Suprapubic skin (tissue), 4 donors: Measurements from ENCODE around the gene TBC1D2B. TPM values are rescaled to one million over a fixed set of nuclear protein-coding genes. Genes with fewer than 3 reads are reported as not detected.

Experiments used
- DNase-seq, 2 donors: peaks; one replicate each; pipeline ENCODE4 v3.0.0-alpha.2; 2019; ENCODE audit warnings: low spot score in 2 of 2
- H3K27ac ChIP-seq: fragments of 200-600 bp; sonication (generic); one replicate; pipeline ENCODE4 v1.5.1; 2019
- H3K27me3 ChIP-seq: fragments of 200-600 bp; sonication (generic); one replicate; pipeline ENCODE4 v1.5.1; 2019
- H3K36me3 ChIP-seq: fragments of 200-600 bp; sonication (generic); one replicate; pipeline ENCODE4 v1.5.1; 2019
- H3K4me1 ChIP-seq: fragments of 200-600 bp; sonication (generic); one replicate; pipeline ENCODE4 v1.5.1; 2019
- H3K4me3 ChIP-seq: fragments of 200-600 bp; sonication (generic); one replicate; pipeline ENCODE4 v1.5.1; 2019; ENCODE audit warnings: mild to moderate bottlenecking
- H3K9me3 ChIP-seq: fragments of 200-600 bp; sonication (generic); one replicate; pipeline ENCODE4 v1.5.1; 2019
- EP300 ChIP-seq: sonication (generic); formaldehyde crosslinking; IDR thresholded peaks from one replicate; pipeline ENCODE4 v1.6.1; 2017; ENCODE audit warnings: antibody characterized with exemption
- POLR2A ChIP-seq, 2 donors: fragments of 450-650 bp; IDR thresholded peaks; one replicate each; pipeline ENCODE4 v1.6.1; 2017; ENCODE audit warnings: antibody characterized with exemption in 2 of 2, mild to moderate bottlenecking in 2 of 2, moderate library complexity in 2 of 2
- POLR2AphosphoS5 ChIP-seq, 3 donors: sonication (generic); formaldehyde crosslinking; IDR thresholded peaks; one replicate each; pipeline ENCODE4 v1.6.1; 2017; ENCODE audit warnings: antibody characterized with exemption in 3 of 3
- WGBS: methylation state at CpG from one replicate; pipeline ENCODE4 v1.1.5; 2018; 5-methylcytosine and 5-hydroxymethylcytosine counted together
- total RNA-seq, 4 donors: library from RNA; depleted of rRNA; stranded (reverse); fragments of >200 nt; gene quantifications; one replicate each; pipeline ENCODE4 v1.1.0, GENCODE V29; 2016
- TF ChIP-seq, protein P1 (sequence below), 2 donors: fragments of 200-600 bp in 1 of 2; fragments of 450-650 bp in 1 of 2; sonication (generic) in 1 of 2; IDR thresholded peaks; one replicate each; pipeline ENCODE4 v1.5.1; 2016 to 2019; ENCODE audit warnings: antibody characterized with exemption in 2 of 2, mild to moderate bottlenecking in 1 of 2, moderate library complexity in 1 of 2

The TBC1D2B gene
- total RNA-seq, 4 donors from 2014 or later: 27.9 to 126 (median 41.5) TPM

DNA sequence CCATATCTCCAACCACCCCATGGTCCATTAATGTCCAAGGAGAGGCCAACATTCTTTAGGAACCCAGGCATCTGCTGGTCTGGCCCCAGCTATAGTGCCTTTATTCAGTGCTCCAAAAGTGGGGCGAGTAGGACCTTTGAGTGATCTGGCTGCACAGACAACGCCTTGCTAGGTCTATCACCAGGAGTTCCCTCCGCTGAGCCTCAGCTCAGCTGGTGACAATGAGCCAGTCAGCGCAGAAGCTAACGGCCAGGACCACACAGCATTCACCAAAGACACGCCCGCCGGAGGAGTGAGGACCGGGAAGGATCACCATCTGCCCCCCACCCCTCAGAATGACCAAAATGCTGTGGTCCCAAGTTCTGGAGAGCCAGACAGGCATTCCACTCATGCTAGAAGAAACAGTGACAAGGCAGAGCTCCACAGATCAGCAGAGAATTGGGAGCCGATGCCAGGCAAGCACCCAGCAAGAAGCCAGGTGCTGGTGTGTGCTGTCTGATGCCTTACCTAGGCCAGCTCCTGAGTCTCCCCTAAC, 19.0 kb downstream of the TBC1D2B start:
- Histone ChIP-seq H3K4me1 (peaks cover 84% of the 10 kb centered on the region), H3K27me3 (no peaks in the 10 kb centered on the region), H3K27ac (peak overlapping the region; percentile 51), H3K36me3 (peaks cover under 1% of the 10 kb centered on the region), H3K4me3 (no peak overlapping the region), H3K9me3 (no peaks in the 10 kb centered on the region)
- 83% methylated on average over 3 of the region's 10 CpGs for WGBS
- DNase-seq: no peak
- TF ChIP-seq, protein P1, sequence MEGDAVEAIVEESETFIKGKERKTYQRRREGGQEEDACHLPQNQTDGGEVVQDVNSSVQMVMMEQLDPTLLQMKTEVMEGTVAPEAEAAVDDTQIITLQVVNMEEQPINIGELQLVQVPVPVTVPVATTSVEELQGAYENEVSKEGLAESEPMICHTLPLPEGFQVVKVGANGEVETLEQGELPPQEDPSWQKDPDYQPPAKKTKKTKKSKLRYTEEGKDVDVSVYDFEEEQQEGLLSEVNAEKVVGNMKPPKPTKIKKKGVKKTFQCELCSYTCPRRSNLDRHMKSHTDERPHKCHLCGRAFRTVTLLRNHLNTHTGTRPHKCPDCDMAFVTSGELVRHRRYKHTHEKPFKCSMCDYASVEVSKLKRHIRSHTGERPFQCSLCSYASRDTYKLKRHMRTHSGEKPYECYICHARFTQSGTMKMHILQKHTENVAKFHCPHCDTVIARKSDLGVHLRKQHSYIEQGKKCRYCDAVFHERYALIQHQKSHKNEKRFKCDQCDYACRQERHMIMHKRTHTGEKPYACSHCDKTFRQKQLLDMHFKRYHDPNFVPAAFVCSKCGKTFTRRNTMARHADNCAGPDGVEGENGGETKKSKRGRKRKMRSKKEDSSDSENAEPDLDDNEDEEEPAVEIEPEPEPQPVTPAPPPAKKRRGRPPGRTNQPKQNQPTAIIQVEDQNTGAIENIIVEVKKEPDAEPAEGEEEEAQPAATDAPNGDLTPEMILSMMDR (IDR thresholded peaks at IDR 0.05): no peak
- TF ChIP-seq POLR2AphosphoS5 (IDR thresholded peaks at IDR 0.05) (no peak), EP300 (no peak), POLR2A (IDR thresholded peaks at IDR 0.05) (no peak)

GRCh38 chr15:78057803-78058202, 19.7 kb downstream of the TBC1D2B start:
- WGBS: 84% methylated on average over 5 of the region's 5 CpGs
- peak in 1 of 2 donors; percentile 1 for DNase-seq

GRCh38 chr15:78056714-78057269, 20.7 kb downstream of the TBC1D2B start:
- Histone ChIP-seq H3K4me3 (no peak overlapping the region), H3K9me3 (no peaks in the 10 kb centered on the region), H3K36me3 (peaks cover 7% of the 10 kb centered on the region), H3K27me3 (no peaks in the 10 kb centered on the region), H3K4me1 (peaks cover 82% of the 10 kb centered on the region), H3K27ac (peak overlapping the region; percentile 76)
- no peak for TF ChIP-seq EP300
- DNase-seq: no peak
- 15% methylated on average over 2 of the region's 2 CpGs for WGBS

More at GRCh38 chr15:78057803-78058202, 19.7 kb downstream of the TBC1D2B start:
- H3K36me3 ChIP-seq: peaks cover 7% of the 10 kb centered on the region
- H3K27ac ChIP-seq: peak overlapping the region; percentile 76
- no peak overlapping the region for H3K4me3 ChIP-seq
- H3K9me3 ChIP-seq: no peaks in the 10 kb centered on the region
- TF ChIP-seq POLR2A (IDR thresholded peaks at IDR 0.05): no peak
- no peak for TF ChIP-seq EP300
- TF ChIP-seq, protein P1 (IDR thresholded peaks at IDR 0.05): no peak
- TF ChIP-seq POLR2AphosphoS5 (IDR thresholded peaks at IDR 0.05): no peak
- peaks cover 83% of the 10 kb centered on the region for H3K4me1 ChIP-seq
- H3K27me3 ChIP-seq: no peaks in the 10 kb centered on the region

GRCh38 chr15:78055919-78056713, 21.4 kb downstream of the TBC1D2B start:
- H3K4me3 ChIP-seq: no peak overlapping the region
- WGBS: 9% methylated on average over 2 of the region's 2 CpGs
- H3K36me3 ChIP-seq: peaks cover 7% of the 10 kb centered on the region
- no peaks in the 10 kb centered on the region for H3K27me3 ChIP-seq
- peaks cover 82% of the 10 kb centered on the region for H3K4me1 ChIP-seq
- DNase-seq: no peak
- peak overlapping the region; percentile 76 for H3K27ac ChIP-seq
- TF ChIP-seq POLR2A (IDR thresholded peaks at IDR 0.05) (no peak), EP300 (no peak), POLR2AphosphoS5 (IDR thresholded peaks at IDR 0.05) (no peak)
- TF ChIP-seq, protein P1 (IDR thresholded peaks at IDR 0.05): no peak
- H3K9me3 ChIP-seq: no peaks in the 10 kb centered on the region

GRCh38 chr15:78054966-78055365, 22.5 kb downstream of the TBC1D2B start:
- no peaks in the 10 kb centered on the region for H3K9me3 ChIP-seq
- H3K4me1 ChIP-seq: peaks cover 84% of the 10 kb centered on the region
- H3K27ac ChIP-seq: no peak overlapping the region
- H3K36me3 ChIP-seq: peaks cover 7% of the 10 kb centered on the region
- no peak overlapping the region for H3K4me3 ChIP-seq
- TF ChIP-seq, protein P1 (IDR thresholded peaks at IDR 0.05): no peak
- no peak for TF ChIP-seq POLR2AphosphoS5 (IDR thresholded peaks at IDR 0.05)
- TF ChIP-seq EP300: no peak
- TF ChIP-seq POLR2A (IDR thresholded peaks at IDR 0.05): no peak
- no peaks in the 10 kb centered on the region for H3K27me3 ChIP-seq
- 26% methylated on average over 1 of the region's 1 CpG for WGBS
- DNase-seq: no peak
